Activated naive CD8-positive, alpha-beta T cell treated with anti-CD3 and anti-CD28 coated beads, Interleukin-2, amount 50 U/mL, for 16 hours (primary cell): ENCODE data around the gene THEM4.
"Not testable (repeated sequence)": the region's sequence is repeated elsewhere in the genome, so short reads cannot be mapped to it uniquely, and the experiment has no call there.

Experiments
- DNase-seq: peaks from one replicate; pipeline ENCODE4 v3.0.0-alpha.2; 2020; ENCODE audit warnings: low read depth, low spot score

Gene THEM4

GRCh38 chr1:151935154-151935553, 25.8 kb upstream of the THEM4 start:
- no peak for DNase-seq

GRCh38 chr1:151934048-151934493, 24.8 kb upstream of the THEM4 start:
- no peak for DNase-seq

GRCh38 chr1:151924691-151925587, 15.6 kb upstream of the THEM4 start:
- DNase-seq = no peak

- DNase-seq = no peak
Measured at GRCh38 chr1:151923422-151923821, 14.1 kb upstream of the THEM4 start.

- DNase-seq = no peak
Measured at GRCh38 chr1:151920149-151920548, 10.8 kb upstream of the THEM4 start.

GRCh38 chr1:151918819-151919610, 9.7 kb upstream of the THEM4 start:
- no peak for DNase-seq

- DNase-seq = no peak
Measured at GRCh38 chr1:151918156-151918555, 8.8 kb upstream of the THEM4 start.

- no peak for DNase-seq
Measured at GRCh38 chr1:151916726-151917370, 7.5 kb upstream of the THEM4 start.

- no peak for DNase-seq
Measured at GRCh38 chr1:151915061-151915686, 5.9 kb upstream of the THEM4 start.

- DNase-seq = no peak
Measured at GRCh38 chr1:151914076-151914475, 4.8 kb upstream of the THEM4 start.

GRCh38 chr1:151912973-151913372, 3.7 kb upstream of the THEM4 start:
- DNase-seq = no peak

GRCh38 chr1:151908228-151908691, 1.1 kb downstream of the THEM4 start:
- no peak for DNase-seq

GRCh38 chr1:151907363-151908139, 1.8 kb downstream of the THEM4 start:
- DNase-seq = no peak

GRCh38 chr1:151906324-151906645, 3.0 kb downstream of the THEM4 start:
- DNase-seq = not testable (repeated sequence)

- not testable (repeated sequence) for DNase-seq
Measured at GRCh38 chr1:151905443-151906323, 3.6 kb downstream of the THEM4 start.

- no peak for DNase-seq
Measured at GRCh38 chr1:151905070-151905442, 4.3 kb downstream of the THEM4 start.

- DNase-seq = no peak
Measured at GRCh38 chr1:151902858-151903257, 6.5 kb downstream of the THEM4 start.

- DNase-seq = not testable (repeated sequence)
Measured at GRCh38 chr1:151900804-151901203, 8.5 kb downstream of the THEM4 start.

- no peak for DNase-seq
Measured at GRCh38 chr1:151898519-151898991, 10.8 kb downstream of the THEM4 start.

- DNase-seq = no peak
Measured at GRCh38 chr1:151897991-151898431, 11.3 kb downstream of the THEM4 start.
